NCI-H2171 (cell line): Measurements from ENCODE around the gene SLC28A1.

ENCODE experiments used
- DNase-seq: peaks from one replicate; lab custom pipeline; 2025; lab: John Stamatoyannopoulos, UW

SLC28A1 gene, protein sequence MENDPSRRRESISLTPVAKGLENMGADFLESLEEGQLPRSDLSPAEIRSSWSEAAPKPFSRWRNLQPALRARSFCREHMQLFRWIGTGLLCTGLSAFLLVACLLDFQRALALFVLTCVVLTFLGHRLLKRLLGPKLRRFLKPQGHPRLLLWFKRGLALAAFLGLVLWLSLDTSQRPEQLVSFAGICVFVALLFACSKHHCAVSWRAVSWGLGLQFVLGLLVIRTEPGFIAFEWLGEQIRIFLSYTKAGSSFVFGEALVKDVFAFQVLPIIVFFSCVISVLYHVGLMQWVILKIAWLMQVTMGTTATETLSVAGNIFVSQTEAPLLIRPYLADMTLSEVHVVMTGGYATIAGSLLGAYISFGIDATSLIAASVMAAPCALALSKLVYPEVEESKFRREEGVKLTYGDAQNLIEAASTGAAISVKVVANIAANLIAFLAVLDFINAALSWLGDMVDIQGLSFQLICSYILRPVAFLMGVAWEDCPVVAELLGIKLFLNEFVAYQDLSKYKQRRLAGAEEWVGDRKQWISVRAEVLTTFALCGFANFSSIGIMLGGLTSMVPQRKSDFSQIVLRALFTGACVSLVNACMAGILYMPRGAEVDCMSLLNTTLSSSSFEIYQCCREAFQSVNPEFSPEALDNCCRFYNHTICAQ

GRCh38 chr15:84883916-84884781, at the start of gene SLC28A1:
Gene SLC28A1, plus strand, starts transcription at chr15:84884662. Its CDS starts 3,099 bp downstream, at chr15:84887761.
- DNase-seq = no peak

- DNase-seq = no peak
Measured at GRCh38 chr15:84834969-84835368, 49.5 kb upstream of the SLC28A1 start.

DNA sequence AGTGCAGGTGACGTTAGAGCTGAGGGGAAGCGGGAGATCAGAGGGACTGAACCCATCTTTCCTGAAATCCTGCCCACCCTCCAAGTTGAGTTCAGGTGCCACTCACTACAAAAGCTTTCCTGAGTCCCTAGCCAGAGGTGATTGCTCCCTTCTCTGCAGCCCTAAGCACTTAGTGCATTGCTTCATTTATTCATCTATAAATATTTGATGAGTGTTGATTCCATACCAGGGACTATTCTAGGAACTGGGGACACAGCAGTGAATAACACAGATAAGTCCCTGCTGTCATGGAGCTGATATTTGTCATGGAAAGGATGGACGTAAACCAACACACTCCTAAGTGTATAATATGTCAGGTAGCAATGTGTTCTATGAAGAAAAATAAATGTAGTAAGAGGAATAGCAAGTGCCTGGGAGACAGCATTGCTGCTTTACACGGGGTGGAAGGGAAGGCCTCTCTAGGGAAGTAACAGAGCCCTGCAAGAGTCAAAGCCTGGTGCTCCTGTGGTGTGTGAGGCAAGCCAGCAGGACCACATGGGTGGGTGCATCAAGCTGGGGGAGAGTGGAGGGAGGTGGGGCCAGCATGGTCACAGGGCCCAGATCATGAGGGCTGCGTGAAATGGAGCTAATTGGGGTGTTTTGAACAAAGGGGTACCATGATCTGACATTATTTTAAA, 48.7 kb upstream of the SLC28A1 start:
- DNase-seq = no peak

DNA sequence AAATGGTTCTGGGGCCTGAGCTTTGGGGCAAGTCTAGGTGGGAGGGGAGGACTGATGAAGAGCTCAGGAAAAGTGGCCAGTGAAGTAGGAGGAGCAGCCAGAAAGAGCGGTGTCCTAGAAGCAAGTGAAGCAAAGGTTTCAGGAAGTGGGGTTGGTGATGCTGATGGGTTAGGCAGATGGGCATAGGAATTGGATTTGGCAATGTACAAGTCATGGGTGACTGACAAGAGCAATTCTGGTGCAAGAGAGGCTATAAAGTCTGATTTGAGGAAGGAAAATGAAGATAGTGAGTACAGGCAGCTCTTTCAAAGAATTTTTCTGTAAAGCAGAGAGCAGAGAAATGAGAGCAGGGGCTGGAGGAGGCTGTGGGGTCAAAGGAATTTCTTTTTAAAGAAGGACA, 47.6 kb upstream of the SLC28A1 start:
- DNase-seq = no peak

- no peak for DNase-seq
Measured at GRCh38 chr15:84839714-84840113, 44.7 kb upstream of the SLC28A1 start.

- DNase-seq = no peak
Measured at GRCh38 chr15:84840255-84840654, 44.2 kb upstream of the SLC28A1 start.

DNA sequence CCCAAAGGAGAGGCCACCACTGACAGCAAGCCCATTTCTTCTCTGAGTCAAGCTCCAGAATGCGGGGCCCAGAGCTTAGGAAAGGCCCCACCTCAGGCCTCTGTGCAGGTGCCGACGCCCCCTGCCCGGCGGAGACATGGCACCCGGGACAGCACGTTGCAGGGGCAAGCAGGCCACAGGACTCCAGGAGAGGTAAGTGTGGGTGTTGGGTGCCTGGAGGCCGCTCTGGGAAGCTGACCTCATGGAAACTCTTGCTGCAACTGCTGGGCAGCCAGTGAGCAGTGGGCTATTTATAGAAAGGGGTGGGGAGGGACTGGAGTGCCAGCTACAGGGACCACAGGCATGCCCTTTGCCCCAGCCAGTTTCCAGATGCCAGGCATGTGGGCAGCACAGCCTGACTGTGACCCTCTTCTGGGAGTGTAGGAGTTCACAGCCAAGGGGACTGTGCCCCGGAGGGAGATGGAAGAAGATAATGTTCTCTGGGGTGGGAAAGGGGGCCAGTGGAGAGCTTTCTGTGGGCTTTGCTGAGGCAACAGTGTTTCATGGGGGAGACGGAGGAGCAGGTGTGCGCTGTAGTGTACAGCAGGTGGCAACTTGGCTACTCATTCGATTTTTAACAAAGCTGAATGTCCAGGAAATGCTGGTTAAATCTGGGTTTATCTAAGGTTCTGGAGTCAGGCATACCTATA, 43.6 kb upstream of the SLC28A1 start:
- no peak for DNase-seq

- DNase-seq = no peak
Measured at GRCh38 chr15:84842781-84843180, 41.7 kb upstream of the SLC28A1 start.

DNA sequence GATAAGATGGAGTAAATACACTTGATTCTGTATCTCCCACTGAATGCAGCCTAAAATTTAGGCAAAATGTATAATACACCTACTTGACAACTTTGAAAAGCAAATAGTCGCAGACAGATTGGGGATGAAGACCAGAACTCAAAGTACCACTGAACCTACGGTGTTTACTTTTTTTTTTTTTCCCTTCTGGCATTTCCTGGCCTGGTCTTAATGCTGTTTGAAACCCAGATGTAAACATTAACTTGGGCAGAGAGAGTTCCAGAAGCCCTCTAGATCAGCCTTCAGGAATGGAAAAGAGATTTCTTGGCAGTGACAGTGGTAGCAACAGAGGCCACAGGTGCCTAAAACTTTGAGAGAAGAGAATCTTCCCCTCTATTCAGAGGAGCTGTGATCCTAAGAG, 39.5 kb upstream of the SLC28A1 start:
- DNase-seq = no peak

DNA sequence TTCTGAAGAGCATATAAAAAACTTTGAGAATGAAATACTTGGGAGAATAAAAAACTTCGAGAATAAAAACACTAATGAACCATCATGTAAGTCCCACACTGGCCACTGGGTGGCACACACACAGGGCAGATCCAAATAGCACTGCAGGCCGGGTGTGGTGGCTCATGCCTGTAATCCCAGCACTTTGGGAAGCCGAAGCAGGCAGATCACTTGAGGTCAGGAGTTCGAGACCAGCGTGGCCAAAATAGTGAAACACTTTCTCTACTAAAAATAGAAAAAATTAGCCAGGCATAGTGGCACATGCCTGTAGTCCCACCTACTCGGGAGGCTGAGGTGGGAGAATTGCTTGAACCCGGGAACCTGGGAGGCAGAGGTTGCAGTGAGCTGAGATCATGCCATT, 38.8 kb upstream of the SLC28A1 start:
- peak; percentile 17 for DNase-seq

DNA sequence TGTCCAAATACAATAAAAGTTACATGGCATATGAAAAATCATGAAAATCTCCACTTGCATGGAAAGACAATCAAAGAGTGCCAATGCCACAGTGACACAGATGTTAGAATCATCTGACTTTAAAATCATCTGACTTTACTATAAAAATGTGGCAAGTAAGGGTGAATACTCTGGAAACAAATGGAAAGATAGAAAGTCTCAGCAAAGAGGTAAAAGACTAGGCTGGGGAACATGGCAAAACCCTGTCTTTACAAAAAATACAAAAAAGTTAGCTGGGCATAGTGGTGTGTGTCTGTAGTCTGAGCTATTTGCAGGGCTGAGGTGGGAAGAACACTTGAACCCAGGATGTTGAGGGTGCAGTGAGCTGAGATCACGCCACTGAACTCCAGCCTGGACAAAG, 38.2 kb upstream of the SLC28A1 start:
- DNase-seq = no peak

GRCh38 chr15:84847382-84847781, 37.1 kb upstream of the SLC28A1 start:
- no peak for DNase-seq

GRCh38 chr15:84852212-84852611, 32.2 kb upstream of the SLC28A1 start:
- DNase-seq = no peak

- no peak for DNase-seq
Measured at GRCh38 chr15:84855136-84855535, 29.3 kb upstream of the SLC28A1 start.

DNA sequence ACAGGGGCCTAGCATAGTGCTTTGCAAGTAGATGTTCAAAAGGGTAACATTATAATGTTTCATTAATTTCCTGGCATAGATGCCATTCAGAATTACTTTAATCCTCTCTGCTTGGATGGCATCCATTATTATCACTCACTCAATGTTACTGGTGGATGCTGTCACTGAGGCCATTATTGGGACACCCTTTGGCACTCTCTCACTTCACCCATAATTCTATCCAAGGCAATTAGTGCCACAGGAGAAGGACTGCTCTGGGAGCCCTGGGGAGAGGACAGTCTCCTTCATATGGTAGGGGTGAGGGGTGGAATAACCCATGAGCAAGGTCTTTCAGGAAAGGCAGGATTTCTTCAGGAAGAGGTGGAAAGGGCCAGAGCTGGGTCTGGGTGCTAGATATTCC, 28.7 kb upstream of the SLC28A1 start:
- no peak for DNase-seq

DNA sequence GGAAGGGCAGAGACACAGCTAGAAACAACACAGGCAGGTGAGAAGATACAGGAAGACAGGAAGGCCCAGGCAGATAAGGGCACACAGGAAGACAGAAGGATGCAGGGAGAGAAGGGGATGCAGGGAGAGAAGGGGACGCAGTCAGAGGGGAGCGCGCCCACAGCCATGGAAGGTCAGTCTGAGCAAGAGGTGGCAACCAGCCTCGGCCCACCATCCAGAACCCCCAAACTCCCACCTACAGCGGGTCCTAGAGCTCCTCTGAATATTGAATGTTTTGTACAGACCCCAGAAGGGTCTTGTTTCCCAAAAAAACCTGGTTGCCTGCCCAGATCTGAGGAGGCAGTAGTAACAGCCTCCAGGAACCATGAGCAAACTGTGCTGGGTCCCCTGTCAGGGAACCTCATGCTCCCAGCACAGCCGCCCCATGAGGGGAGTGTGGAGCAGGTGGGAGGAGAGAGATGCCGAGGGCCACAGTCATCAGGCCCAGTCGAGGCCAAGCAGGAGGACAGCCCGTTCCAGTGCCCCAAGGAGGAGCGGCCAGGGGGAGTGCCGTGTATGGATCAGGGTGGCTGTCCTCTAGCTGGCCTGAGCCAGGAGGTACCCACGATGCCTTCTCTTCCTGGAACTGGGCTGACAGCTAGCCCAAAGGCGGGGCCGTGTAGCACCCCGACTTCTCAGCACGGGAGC, 27.6 kb upstream of the SLC28A1 start:
- no peak for DNase-seq

DNA sequence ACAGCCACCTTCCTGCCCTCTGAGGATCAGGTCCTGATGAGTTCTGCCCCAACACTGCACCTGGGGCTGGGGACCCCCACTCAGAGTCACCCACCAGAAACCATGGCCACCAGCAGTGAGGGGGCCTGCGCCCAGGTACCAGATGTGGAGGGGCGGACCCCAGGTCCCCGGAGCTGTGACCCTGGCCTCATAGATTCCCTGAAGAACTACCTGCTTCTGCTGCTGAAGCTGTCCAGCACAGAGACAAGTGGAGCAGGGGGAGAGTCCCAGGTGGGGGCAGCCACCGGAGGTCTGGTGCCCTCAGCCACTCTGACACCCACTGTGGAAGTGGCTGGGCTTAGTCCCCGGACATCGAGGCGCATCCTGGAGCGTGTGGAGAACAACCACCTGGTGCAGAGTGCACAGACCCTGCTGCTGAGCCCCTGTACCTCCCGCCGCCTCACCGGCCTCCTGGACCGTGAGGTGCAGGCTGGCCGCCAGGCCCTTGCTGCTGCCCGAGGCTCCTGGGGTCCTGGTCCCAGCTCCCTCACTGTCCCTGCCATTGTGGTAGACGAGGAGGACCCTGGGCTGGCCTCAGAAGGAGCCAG, 27.0 kb upstream of the SLC28A1 start:
- DNase-seq = no peak

DNA sequence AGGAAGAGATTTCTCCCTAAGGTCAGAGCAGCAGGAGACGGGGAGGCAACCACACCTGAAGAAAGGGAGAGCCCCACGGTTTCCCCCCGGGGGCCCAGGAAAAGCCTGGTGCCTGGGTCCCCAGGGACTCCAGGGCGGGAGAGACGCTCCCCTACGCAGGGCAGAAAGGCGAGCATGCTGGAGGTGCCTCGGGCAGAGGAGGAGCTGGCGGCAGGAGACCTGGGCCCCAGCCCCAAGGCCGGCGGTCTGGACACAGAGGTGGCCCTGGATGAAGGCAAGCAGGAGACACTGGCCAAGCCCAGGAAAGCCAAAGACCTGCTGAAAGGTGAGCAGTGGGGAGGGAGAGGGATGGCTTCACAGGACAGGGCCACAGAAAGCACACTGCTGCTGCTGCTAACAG, 26.2 kb upstream of the SLC28A1 start:
- DNase-seq = no peak

- DNase-seq = no peak
Measured at GRCh38 chr15:84859144-84859543, 25.3 kb upstream of the SLC28A1 start.

- DNase-seq = no peak
Measured at GRCh38 chr15:84859651-84860050, 24.8 kb upstream of the SLC28A1 start.

DNA sequence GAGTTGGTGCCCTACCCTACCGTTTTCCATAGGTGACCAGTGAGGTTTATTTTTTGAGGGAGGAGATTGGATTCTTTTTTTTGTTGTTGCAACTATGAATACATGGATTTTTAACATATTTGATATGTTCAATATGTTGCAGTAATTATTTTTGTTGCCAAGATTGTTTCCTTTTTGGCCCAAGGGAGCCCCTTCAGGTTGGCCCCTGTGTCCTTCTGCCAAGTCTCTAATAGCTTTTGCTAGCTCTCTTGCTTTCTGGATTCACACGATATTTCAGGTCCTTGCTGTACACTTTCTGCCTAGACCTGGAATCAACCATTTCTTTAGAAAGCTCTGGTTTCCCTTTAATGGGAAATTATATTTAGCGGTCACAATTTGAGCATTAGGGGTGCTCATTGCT, 22.7 kb upstream of the SLC28A1 start:
- DNase-seq = no peak
